SK-N-SH (cell line): ENCODE data around the gene TGFBR3. TPM values are rescaled to one million over a fixed set of nuclear protein-coding genes. Genes with fewer than 3 reads are reported as not detected.
A peak's percentile ranks its signal among the peaks of the same experiment; 100 is the strongest.

Experiments
- CTCF ChIA-PET: fragments of 300-600, 350-600 bp; formaldehyde crosslinking; extraction: SDS; loops from one replicate; lab custom pipeline; 2021; lab: Yijun Ruan, JAX
- POLR2A ChIA-PET: fragments of 350-600 bp; sonication (Branson Sonifier 250); formaldehyde crosslinking; extraction: SDS; loops from one replicate; lab custom pipeline; 2020; ENCODE audit warnings: antibody characterized with exemption, inconsistent platforms; lab: Yijun Ruan, JAX
- DNase-seq: peaks from one replicate; pipeline ENCODE4 v3.0.0; 2012
- H2AFZ ChIP-seq: fragments of 200-600 bp; sonication (generic); 2 replicates; pipeline ENCODE4 v1.8.1; 2016; ENCODE audit warnings: antibody characterized with exemption, mild to moderate bottlenecking, low read depth
- H3F3A ChIP-seq: fragments of 200-600 bp; sonication (generic); replicated peaks from 2 replicates; pipeline ENCODE3; 2016; ENCODE audit warnings: antibody characterized with exemption, mild to moderate bottlenecking; ENCODE audit not compliant: insufficient read depth
- H3K27ac ChIP-seq, 2 experiments: fragments of 200-500 bp in 1 of 2; fragments of 200-600 bp in 1 of 2; sonication (Bioruptor generic) in 1 of 2; sonication (generic), shearing (Covaris generic) in 1 of 2; 2 replicates each; pipeline versions ENCODE4 v1.5.1 to v1.6.1; 2014 to 2016; ENCODE audit warnings: low read depth in 2 of 2, inconsistent platforms in 1 of 2, low read length in 1 of 2, mild to moderate bottlenecking in 1 of 2, mixed read lengths in 1 of 2
- H3K27me3 ChIP-seq: fragments of 200-600 bp; sonication (generic), shearing (Covaris generic); 2 replicates; pipeline ENCODE4 v1.6.1; 2016; ENCODE audit warnings: mixed run types; ENCODE audit not compliant: insufficient read depth
- H3K36me3 ChIP-seq, 2 experiments: fragments of 200-500 bp in 1 of 2; fragments of 200-600 bp in 1 of 2; sonication (Bioruptor generic) in 1 of 2; sonication (generic) in 1 of 2; replicated peaks in 1 of 2; 2 replicates each; pipeline versions ENCODE3 to v1.5.1; 2014 to 2016; ENCODE audit warnings: low read length in 1 of 2, mild to moderate bottlenecking in 1 of 2; ENCODE audit not compliant: insufficient read depth in 2 of 2, control insufficient read depth in 1 of 2
- H3K4me1 ChIP-seq, 2 experiments: fragments of 200-500 bp in 1 of 2; fragments of 200-600 bp in 1 of 2; sonication (Bioruptor generic) in 1 of 2; sonication (generic), shearing (Covaris generic) in 1 of 2; 2 replicates each; pipeline versions ENCODE4 v1.5.1 to v1.6.1; 2014 to 2016; ENCODE audit warnings: low read depth in 1 of 2, low read length in 1 of 2, mixed run types in 1 of 2; ENCODE audit not compliant: insufficient read depth in 2 of 2, control insufficient read depth in 1 of 2
- H3K4me2 ChIP-seq: fragments of 200-600 bp; sonication (generic), shearing (Covaris generic); 2 replicates; pipeline ENCODE4 v1.6.1; 2017; ENCODE audit warnings: mixed run types
- H3K4me3 ChIP-seq, 2 experiments: fragments of 200-500 bp in 1 of 2; fragments of 200-600 bp in 1 of 2; sonication (Bioruptor generic) in 1 of 2; sonication (generic), shearing (Covaris generic) in 1 of 2; 2 replicates each; pipeline versions ENCODE4 v1.5.1 to v1.8.1; 2014 to 2016; ENCODE audit warnings: low read depth in 2 of 2, inconsistent platforms in 1 of 2, low read length in 1 of 2, mild to moderate bottlenecking in 1 of 2, mixed read lengths in 1 of 2, moderate library complexity in 1 of 2
- H3K79me2 ChIP-seq: fragments of 200-600 bp; sonication (generic); 2 replicates; pipeline ENCODE4 v1.8.1; 2017; ENCODE audit warnings: mild to moderate bottlenecking; ENCODE audit not compliant: insufficient read depth
- H3K9ac ChIP-seq: fragments of 200-600 bp; sonication (generic); 2 replicates; pipeline ENCODE4 v1.6.1; 2017; ENCODE audit warnings: mixed run types
- H3K9me2 ChIP-seq: fragments of 200-600 bp; sonication (generic); 2 replicates; pipeline ENCODE4 v1.6.1; 2017; ENCODE audit warnings: mixed run types
- H3K9me3 ChIP-seq: fragments of 200-600 bp; sonication (generic); 2 replicates; pipeline ENCODE4 v1.6.1; 2017; ENCODE audit warnings: mixed run types, mild to moderate bottlenecking, moderate library complexity
- H4K20me1 ChIP-seq: fragments of 200-600 bp; sonication (generic); 2 replicates; pipeline ENCODE4 v1.6.1; 2017; ENCODE audit warnings: mild to moderate bottlenecking, mixed run types; ENCODE audit not compliant: insufficient read depth
- EZH2phosphoT487 ChIP-seq: fragments of 200-600 bp; sonication (generic); IDR thresholded peaks from 2 replicates; pipeline ENCODE4 v1.6.1; 2017; ENCODE audit warnings: low read depth, mixed run types, mild to moderate bottlenecking, antibody characterized with exemption, moderate library complexity, borderline replicate concordance
- FOSL2 ChIP-seq: IDR thresholded peaks from 2 replicates; pipeline ENCODE4 v1.4.0; 2012; ENCODE audit warnings: low read depth, mild to moderate bottlenecking, moderate library complexity, borderline replicate concordance
- GABPA ChIP-seq: IDR thresholded peaks from 2 replicates; pipeline ENCODE4 v1.4.0; 2012; ENCODE audit warnings: low read depth, mild to moderate bottlenecking
- GATA2 ChIP-seq: sonication (generic); formaldehyde crosslinking; IDR thresholded peaks from 2 replicates; pipeline ENCODE4 v1.5.0; 2020; ENCODE audit warnings: mild to moderate bottlenecking, missing genetic modification reagents
- MEF2A ChIP-seq: IDR thresholded peaks from 2 replicates; pipeline ENCODE4 v1.4.0; 2012; ENCODE audit warnings: low read depth, borderline replicate concordance
- MXI1 ChIP-seq: IDR thresholded peaks from 2 replicates; pipeline ENCODE4 v1.6.1; 2012; ENCODE audit warnings: mild to moderate bottlenecking, low read depth, low read length, improper control_type of control experiment
- RXRA ChIP-seq: IDR thresholded peaks from 2 replicates; pipeline ENCODE4 v1.4.0; 2012; ENCODE audit warnings: low read depth, mild to moderate bottlenecking, borderline replicate concordance
- SMC3 ChIP-seq: IDR thresholded peaks from 2 replicates; pipeline ENCODE4 v1.6.1; 2012; ENCODE audit warnings: low read depth, low read length, improper control_type of control experiment
- TCF12 ChIP-seq: IDR thresholded peaks from 2 replicates; pipeline ENCODE4 v1.4.0; 2012
- TEAD4 ChIP-seq: IDR thresholded peaks from 2 replicates; pipeline ENCODE4 v1.4.0; 2012; ENCODE audit warnings: mild to moderate bottlenecking, borderline replicate concordance; ENCODE audit not compliant: insufficient read depth
- YY1 ChIP-seq: IDR thresholded peaks from 2 replicates; pipeline ENCODE4 v1.4.0; 2012; ENCODE audit warnings: low read depth, mild to moderate bottlenecking
- WGBS: methylation state at CpG from one replicate; pipeline ENCODE4 v1.1.6; 2017; ENCODE audit warnings: low lambda C conversion rate; 5-methylcytosine and 5-hydroxymethylcytosine counted together
- polyA plus RNA-seq, 3 experiments: library from polyadenylated mRNA; depleted of rRNA; stranded (reverse); fragments of >200 nt; gene quantifications; 2 replicates each; pipeline ENCODE4 v1.2.3, GENCODE V29; 2012
- TF ChIP-seq, protein P1 (sequence below): IDR thresholded peaks from 2 replicates; pipeline ENCODE4; 2012
- TF ChIP-seq, protein P2 (sequence below): IDR thresholded peaks from 2 replicates; pipeline ENCODE4 v1.4.0; 2012; ENCODE audit warnings: low read depth
- TF ChIP-seq, protein P3 (sequence below): fragments of 150-350 bp; IDR thresholded peaks from 2 replicates; pipeline ENCODE4 v1.6.1; 2016; ENCODE audit warnings: mild to moderate bottlenecking, low read depth, low read length
- TF ChIP-seq, protein P4 (sequence below): fragments of 150-350 bp; IDR thresholded peaks from 2 replicates; pipeline ENCODE4 v1.6.1; 2017; ENCODE audit warnings: antibody characterized with exemption, low read length, low read depth, borderline replicate concordance

TGFBR3 gene
- polyA plus RNA-seq, 1 of the 3 experiments (the other 2 are of a cell fraction) = 0.07 TPM

DNA sequence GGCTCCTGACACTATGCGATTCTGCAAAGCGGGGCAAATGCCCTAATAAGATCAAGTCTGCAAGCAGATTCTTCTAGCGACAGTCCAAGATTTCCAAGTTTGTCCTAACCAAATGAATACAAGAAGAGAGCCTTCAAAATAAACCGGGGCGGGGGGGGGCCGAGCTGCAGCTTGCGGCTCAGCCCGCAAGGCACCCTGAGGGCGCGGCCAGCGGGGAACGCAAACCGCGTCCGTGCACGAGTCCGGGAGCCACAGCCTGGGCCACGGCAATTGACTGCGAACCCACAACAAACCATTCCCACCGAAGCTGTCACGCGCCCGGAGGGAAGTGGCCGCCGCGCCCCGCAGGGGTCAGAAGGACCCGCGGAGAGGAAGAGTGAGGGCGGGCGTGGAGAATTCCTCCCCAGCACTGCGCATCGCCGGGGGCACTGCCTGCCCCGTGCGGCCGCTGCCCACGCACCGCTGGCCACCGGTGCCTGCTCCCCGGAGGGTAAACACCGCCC lies 687 bp downstream of the TGFBR3 start:
- ChIA-PET POLR2A (no interaction called here), CTCF (interaction anchor here (0.9 to 1.9 kb wide), 7 partner anchors 13 to 719 kb away, joined by 3 to 6 read pairs (median 3); partner anchors contain the start of gene CDC7)
- H3K9me2 ChIP-seq = no peaks in the 10 kb centered on the region
- peaks cover 5 to 10% of the 10 kb centered on the region in 2 experiments; a peak in 1 of 4 replicates for H3K4me1 ChIP-seq
- H4K20me1 ChIP-seq = no peaks in the 10 kb centered on the region
- peak overlapping the region; percentile 61 for H2AFZ ChIP-seq
- H3K4me2 ChIP-seq = peak overlapping the region; percentile 94
- peak overlapping the region; percentile 51 to 68 for H3K4me3 ChIP-seq
- H3K27me3 ChIP-seq = peaks cover 30% of the 10 kb centered on the region; the same call in 1 of the 2 replicates
- H3K9me3 ChIP-seq = no peaks in the 10 kb centered on the region
- 0% methylated on average over 16 of the region's 42 CpGs for WGBS
- H3F3A ChIP-seq = no peaks in the 10 kb centered on the region
- DNase-seq = no peak
- H3K36me3 ChIP-seq = no peaks in the 10 kb centered on the region
- no peak overlapping the region for H3K27ac ChIP-seq
- TF ChIP-seq, protein P1, sequence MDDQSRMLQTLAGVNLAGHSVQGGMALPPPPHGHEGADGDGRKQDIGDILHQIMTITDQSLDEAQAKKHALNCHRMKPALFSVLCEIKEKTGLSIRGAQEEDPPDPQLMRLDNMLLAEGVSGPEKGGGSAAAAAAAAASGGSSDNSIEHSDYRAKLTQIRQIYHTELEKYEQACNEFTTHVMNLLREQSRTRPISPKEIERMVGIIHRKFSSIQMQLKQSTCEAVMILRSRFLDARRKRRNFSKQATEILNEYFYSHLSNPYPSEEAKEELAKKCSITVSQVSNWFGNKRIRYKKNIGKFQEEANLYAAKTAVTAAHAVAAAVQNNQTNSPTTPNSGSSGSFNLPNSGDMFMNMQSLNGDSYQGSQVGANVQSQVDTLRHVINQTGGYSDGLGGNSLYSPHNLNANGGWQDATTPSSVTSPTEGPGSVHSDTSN = no peak
- TF ChIP-seq MEF2A (no peak), GABPA (no peak), GATA2 (CRISPR knock-in tag) (no peak), SMC3 (no peak), FOSL2 (no peak), TCF12 (no peak), MXI1 (no peak), RXRA (no peak), EZH2phosphoT487 (no peak), TEAD4 (no peak), YY1 (no peak)
- TF ChIP-seq, protein P2, sequence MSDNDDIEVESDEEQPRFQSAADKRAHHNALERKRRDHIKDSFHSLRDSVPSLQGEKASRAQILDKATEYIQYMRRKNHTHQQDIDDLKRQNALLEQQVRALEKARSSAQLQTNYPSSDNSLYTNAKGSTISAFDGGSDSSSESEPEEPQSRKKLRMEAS = no peak
- TF ChIP-seq, protein P3, sequence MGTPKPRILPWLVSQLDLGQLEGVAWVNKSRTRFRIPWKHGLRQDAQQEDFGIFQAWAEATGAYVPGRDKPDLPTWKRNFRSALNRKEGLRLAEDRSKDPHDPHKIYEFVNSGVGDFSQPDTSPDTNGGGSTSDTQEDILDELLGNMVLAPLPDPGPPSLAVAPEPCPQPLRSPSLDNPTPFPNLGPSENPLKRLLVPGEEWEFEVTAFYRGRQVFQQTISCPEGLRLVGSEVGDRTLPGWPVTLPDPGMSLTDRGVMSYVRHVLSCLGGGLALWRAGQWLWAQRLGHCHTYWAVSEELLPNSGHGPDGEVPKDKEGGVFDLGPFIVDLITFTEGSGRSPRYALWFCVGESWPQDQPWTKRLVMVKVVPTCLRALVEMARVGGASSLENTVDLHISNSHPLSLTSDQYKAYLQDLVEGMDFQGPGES = no peak
- no peak overlapping the region; the same call in 1 of the 2 replicates for H3K9ac ChIP-seq
- H3K79me2 ChIP-seq = no peaks in the 10 kb centered on the region

DNA sequence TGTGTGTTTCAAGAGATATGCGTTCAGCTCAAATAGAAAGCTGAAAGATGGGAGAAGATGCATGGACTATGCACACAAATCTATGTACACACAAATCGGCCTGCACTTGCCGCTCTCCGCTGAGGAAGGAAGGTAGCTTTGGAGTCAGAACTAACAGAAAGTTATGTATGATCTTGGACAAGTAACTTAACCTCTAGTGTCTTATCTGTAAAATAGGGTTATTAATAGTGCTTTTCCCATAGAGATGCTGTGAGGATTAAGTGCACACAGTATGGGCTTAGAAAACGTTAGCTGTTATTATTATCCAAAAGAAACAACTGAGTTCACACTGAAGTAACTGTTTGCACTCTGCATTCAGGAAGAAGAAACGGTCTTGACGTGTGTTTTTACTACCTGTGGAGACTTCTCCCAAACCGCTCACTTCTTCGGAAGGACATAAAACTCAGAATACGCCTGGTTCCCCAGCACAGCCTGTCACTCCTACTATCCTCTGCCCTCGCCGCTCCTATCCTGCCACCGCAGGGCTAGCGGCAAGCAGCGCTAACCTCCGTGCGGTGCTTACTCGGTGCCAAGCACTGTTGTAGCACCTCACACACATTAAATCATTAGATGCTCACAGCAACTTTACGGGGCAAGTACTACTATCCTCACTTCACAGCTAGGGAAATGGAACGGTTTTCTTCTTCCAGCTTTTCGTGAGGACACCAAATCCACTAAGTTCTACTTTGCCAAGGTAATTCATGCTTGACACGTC lies 1.3 kb downstream of the TGFBR3 start:
- TF ChIP-seq, protein P4, sequence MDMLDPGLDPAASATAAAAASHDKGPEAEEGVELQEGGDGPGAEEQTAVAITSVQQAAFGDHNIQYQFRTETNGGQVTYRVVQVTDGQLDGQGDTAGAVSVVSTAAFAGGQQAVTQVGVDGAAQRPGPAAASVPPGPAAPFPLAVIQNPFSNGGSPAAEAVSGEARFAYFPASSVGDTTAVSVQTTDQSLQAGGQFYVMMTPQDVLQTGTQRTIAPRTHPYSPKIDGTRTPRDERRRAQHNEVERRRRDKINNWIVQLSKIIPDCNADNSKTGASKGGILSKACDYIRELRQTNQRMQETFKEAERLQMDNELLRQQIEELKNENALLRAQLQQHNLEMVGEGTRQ = no peak
- TF ChIP-seq EZH2phosphoT487 = peak; percentile 52; the same call in 1 of the 2 replicates
- no peaks in the 10 kb centered on the region for H3K9me2 ChIP-seq
- H3K9ac ChIP-seq = no peak overlapping the region
- peaks cover 30% of the 10 kb centered on the region; the same call in 1 of the 2 replicates for H3K27me3 ChIP-seq
- peak; percentile 19 for DNase-seq
- H3K27ac ChIP-seq = no peak overlapping the region
- H3K9me3 ChIP-seq = no peaks in the 10 kb centered on the region
- no peaks in the 10 kb centered on the region for H3K79me2 ChIP-seq
- ChIA-PET POLR2A (no interaction called here), CTCF (interaction anchor here (0.9 to 1.9 kb wide), 5 partner anchors 16 to 718 kb away, joined by 3 to 6 read pairs (median 4); no protein-coding TSS in a partner anchor)
- H3K4me2 ChIP-seq = peak overlapping the region; percentile 94
- 9% methylated on average over 19 of the region's 22 CpGs for WGBS
- H4K20me1 ChIP-seq = no peaks in the 10 kb centered on the region
- peak overlapping the region in 1 of 2 experiments; percentile 68; a peak in 2 of 4 replicates for H3K4me3 ChIP-seq
- peaks cover 5 to 10% of the 10 kb centered on the region in 2 experiments; a peak in 1 of 4 replicates for H3K4me1 ChIP-seq
- no peaks in the 10 kb centered on the region for H3K36me3 ChIP-seq
- H2AFZ ChIP-seq = peak overlapping the region; percentile 61; the same call in 1 of the 2 replicates
- H3F3A ChIP-seq = no peaks in the 10 kb centered on the region
